Iris pigment epithelial cell (primary cell): ENCODE data around the gene STX8.
"Not testable (repeated sequence)": the region's sequence is repeated elsewhere in the genome, so short reads cannot be mapped to it uniquely, and the experiment has no call there.

ENCODE experiments used
- DNase-seq: peaks from one replicate; pipeline ENCODE4 v3.0.0-alpha.2; 2011; ENCODE audit warnings: low read depth

The STX8 gene

GRCh38 chr17:9575381-9576101 is at the start of gene STX8:
Gene STX8 (minus strand): TSS chr17:9575820. CDS start chr17:9575808, 12 bp downstream.
- peak; percentile 92 for DNase-seq

- DNase-seq = no peak
Observed at GRCh38 chr17:9622961-9623360, 47.3 kb upstream of the STX8 start.

GRCh38 chr17:9615486-9615885 is 39.9 kb upstream of the STX8 start:
- DNase-seq = no peak

GRCh38 chr17:9612006-9612405 is 36.4 kb upstream of the STX8 start:
- DNase-seq = no peak

GRCh38 chr17:9611557-9611956 is 35.9 kb upstream of the STX8 start:
- DNase-seq = no peak

- DNase-seq = not testable (repeated sequence)
Observed at GRCh38 chr17:9607058-9607457, 31.4 kb upstream of the STX8 start.

- DNase-seq = no peak
Observed at GRCh38 chr17:9606453-9606852, 30.8 kb upstream of the STX8 start.

- not testable (repeated sequence) for DNase-seq
Observed at GRCh38 chr17:9604583-9604982, 29.0 kb upstream of the STX8 start.

- no peak for DNase-seq
Observed at GRCh38 chr17:9598661-9599060, 23.0 kb upstream of the STX8 start.

GRCh38 chr17:9597638-9598037 is 22.0 kb upstream of the STX8 start:
- DNase-seq = not testable (repeated sequence)

- DNase-seq = no peak
Observed at GRCh38 chr17:9594065-9594464, 18.4 kb upstream of the STX8 start.

GRCh38 chr17:9587969-9588656 is 12.5 kb upstream of the STX8 start:
- DNase-seq = no peak

- no peak for DNase-seq
Observed at GRCh38 chr17:9577373-9577709, 1.7 kb upstream of the STX8 start.

GRCh38 chr17:9576521-9577372 is 1.1 kb upstream of the STX8 start, which contains the start of gene CFAP52:
Gene CFAP52 (plus strand): TSS chr17:9576642. CDS start chr17:9576696, 54 bp downstream.
- peak; percentile 76 for DNase-seq

GRCh38 chr17:9571201-9571600 is 4.4 kb downstream of the STX8 start:
- no peak for DNase-seq

GRCh38 chr17:9568957-9569588 is 6.5 kb downstream of the STX8 start:
- no peak for DNase-seq

- no peak for DNase-seq
Observed at GRCh38 chr17:9568004-9568403, 7.6 kb downstream of the STX8 start.

GRCh38 chr17:9566739-9567138 is 8.9 kb downstream of the STX8 start:
- not testable (repeated sequence) for DNase-seq

GRCh38 chr17:9566067-9566466 is 9.6 kb downstream of the STX8 start:
- DNase-seq = peak; percentile 8

- no peak for DNase-seq
Observed at GRCh38 chr17:9564104-9564503, 11.5 kb downstream of the STX8 start.

- no peak for DNase-seq
Observed at GRCh38 chr17:9557857-9558256, 17.8 kb downstream of the STX8 start.

GRCh38 chr17:9557161-9557755 is 18.4 kb downstream of the STX8 start:
- DNase-seq = no peak
